GM12878 (cell line): ENCODE data around the gene DNTT. TPM values are rescaled to one million over a fixed set of nuclear protein-coding genes. Genes with fewer than 3 reads are reported as not detected.

Experiments
- ATAC-seq: fragments of 200-7000 bp; cut with Tn5 transposase; 3 replicates; pipeline ENCODE4 v1.9.1; 2020; ENCODE audit warnings: mild to moderate bottlenecking, moderate library complexity
- BruUV-seq: library from RNA; stranded (reverse); fragments of 400-500 nt; replicated peaks from 2 replicates; lab custom pipeline; 2021; lab: Mats Ljungman, UMichigan
- CTCF ChIA-PET: fragments of 300-600 bp; sonication (Branson Sonifier 250); formaldehyde crosslinking; extraction: SDS; loops from one replicate; lab custom pipeline; 2021; ENCODE audit warnings: inconsistent platforms; lab: Yijun Ruan, JAX
- POLR2A ChIA-PET: fragments of 350-600 bp; formaldehyde crosslinking; extraction: SDS; loops from one replicate; lab custom pipeline; 2021; ENCODE audit warnings: inconsistent platforms; lab: Charles Lee
- RAD21 ChIA-PET: fragments of 300-600 bp; sonication (Branson Sonifier 250); formaldehyde crosslinking; loops from one replicate; lab custom pipeline; 2023; ENCODE audit warnings: antibody characterized with exemption; ENCODE audit not compliant: unreplicated experiment; lab: Charles Lee
- SMC1A ChIA-PET: fragments of 300-600 bp; sonication (Branson Sonifier 250); formaldehyde crosslinking; loops from one replicate; lab custom pipeline; 2023; ENCODE audit not compliant: unreplicated experiment, uncharacterized antibody; lab: Charles Lee
- DNase-seq: peaks from one replicate; pipeline ENCODE4 v3.0.0-alpha.2; 2011; ENCODE audit warnings: low read depth, low spot score
- FAIRE-seq: peaks from 3 replicates; lab custom pipeline; 2011; peaks lifted over from hg19 to GRCh38; lab: Jason Lieb, UNC
- H2AFZ ChIP-seq: 2 replicates; pipeline ENCODE4 v1.6.0; 2011; ENCODE audit warnings: low read depth, low read length, control low read depth; ENCODE audit not compliant: control insufficient read depth
- H3K27ac ChIP-seq: 2 replicates; pipeline ENCODE4 v1.5.1; 2011; ENCODE audit warnings: control low read depth; ENCODE audit not compliant: control insufficient read depth, insufficient read depth
- H3K27me3 ChIP-seq, 2 experiments: replicated peaks in 1 of 2; 2 replicates each; pipeline versions ENCODE4 v1.6.0 to v1.6.1; 2011; ENCODE audit warnings: low read length in 1 of 2; ENCODE audit not compliant: control insufficient read depth in 2 of 2, insufficient read depth in 2 of 2
- H3K36me3 ChIP-seq, 2 experiments: 2 replicates each; pipeline ENCODE4 v1.5.1; 2011; ENCODE audit warnings: low read length in 1 of 2; ENCODE audit not compliant: control insufficient read depth in 2 of 2, insufficient read depth in 2 of 2
- H3K4me1 ChIP-seq: 2 replicates; pipeline ENCODE4 v1.6.1; 2011; ENCODE audit warnings: mild to moderate bottlenecking, low read length, moderate library complexity, mixed read lengths; ENCODE audit not compliant: control insufficient read depth, insufficient read depth
- H3K4me2 ChIP-seq: 2 replicates; pipeline ENCODE4 v1.6.0; 2011; ENCODE audit warnings: control low read depth; ENCODE audit not compliant: control insufficient read depth, insufficient read depth
- H3K4me3 ChIP-seq: fragments of 200-600 bp; sonication (generic); 2 replicates; pipeline ENCODE4 v1.5.1; 2016
- H3K79me2 ChIP-seq: 2 replicates; pipeline ENCODE4 v1.6.0; 2011; ENCODE audit warnings: low read length; ENCODE audit not compliant: control insufficient read depth, insufficient read depth
- H3K9ac ChIP-seq: 2 replicates; pipeline ENCODE4 v1.8.0; 2011; ENCODE audit warnings: low read length, control low read depth, mixed read lengths; ENCODE audit not compliant: control insufficient read depth, insufficient read depth
- H3K9me3 ChIP-seq: replicated peaks from 3 replicates; pipeline ENCODE4 v1.5.1; 2011; ENCODE audit warnings: mild to moderate bottlenecking, low read length; ENCODE audit not compliant: control insufficient read depth, insufficient read depth
- H4K20me1 ChIP-seq: 2 replicates; pipeline ENCODE4 v1.6.0; 2011; ENCODE audit not compliant: control insufficient read depth, insufficient read depth
- ASH2L ChIP-seq: fragments of 300-600, 200-600 bp; sonication (generic); IDR thresholded peaks from 2 replicates; pipeline ENCODE4 v1.6.1; 2017; ENCODE audit warnings: low read depth, mild to moderate bottlenecking, borderline replicate concordance
- CEBPB ChIP-seq, 2 experiments: fragments of 150-350 bp in 1 of 2; IDR thresholded peaks; 2 replicates each; pipeline ENCODE4 v1.6.1; 2012 to 2014; ENCODE audit warnings: low read depth in 2 of 2, low read length in 2 of 2, borderline replicate concordance in 1 of 2, inconsistent platforms in 1 of 2
- ESRRA ChIP-seq: IDR thresholded peaks from 2 replicates; pipeline ENCODE4 v1.6.1; 2012; ENCODE audit warnings: mild to moderate bottlenecking, low read length, improper control_type of control experiment
- IRF4 ChIP-seq: IDR thresholded peaks from 2 replicates; pipeline ENCODE4 v1.6.1; 2011; ENCODE audit warnings: low read depth, low read length
- NFIC ChIP-seq: IDR thresholded peaks from 2 replicates; pipeline ENCODE4 v1.6.1; 2012; ENCODE audit warnings: low read depth, mild to moderate bottlenecking, inconsistent platforms, low read length, moderate library complexity
- POLR2A ChIP-seq: IDR thresholded peaks from 2 replicates; pipeline ENCODE4 v1.6.1; 2011; ENCODE audit warnings: low read depth, mild to moderate bottlenecking, low read length
- POLR2AphosphoS5 ChIP-seq: IDR thresholded peaks from 2 replicates; pipeline ENCODE4 v1.6.1; 2011; ENCODE audit warnings: mild to moderate bottlenecking, low read length, inconsistent platforms
- SUZ12 ChIP-seq: fragments of 200-600 bp; sonication (generic); IDR thresholded peaks from one replicate; pipeline ENCODE4 v1.6.1; 2018; ENCODE audit warnings: antibody characterized with exemption, mild to moderate bottlenecking; ENCODE audit not compliant: unreplicated experiment
- TCF12 ChIP-seq: IDR thresholded peaks from 2 replicates; pipeline ENCODE4 v1.6.1; 2011; ENCODE audit warnings: low read depth, mild to moderate bottlenecking, low read length
- ZNF384 ChIP-seq: IDR thresholded peaks from 2 replicates; pipeline ENCODE4 v1.6.1; 2012; ENCODE audit warnings: low read depth, mild to moderate bottlenecking, low read length, improper control_type of control experiment, borderline replicate concordance
- WGBS: methylation state at CpG from one replicate; pipeline ENCODE4 v1.1.6; 2016; ENCODE audit warnings: low lambda C conversion rate; ENCODE audit not compliant: insufficient replicate concordance, insufficient coverage; ENCODE audit errors: missing lambda C conversion rate; 5-methylcytosine and 5-hydroxymethylcytosine counted together
- in situ Hi-C: fragments of 300-500 bp; cut with MboI; formaldehyde crosslinking; loops from 9 replicates; pipeline ENCODE4 v1.14.3; 2018; ENCODE audit warnings: mixed read lengths
- intact Hi-C: fragments of 100-400 bp; cut with micrococcal nuclease; formaldehyde crosslinking; loops from one replicate; pipeline ENCODE4 v1.14.2; 2022; ENCODE audit not compliant: unreplicated experiment
- polyA plus RNA-seq, 11 experiments: library from polyadenylated mRNA; depleted of rRNA in 4 of 11; unstranded in 6 of 11; stranded (reverse) in 5 of 11; fragments of >200 nt; fragmentation: Nextera tagmentation in 4 of 11; fragmentation: Illumina TruSeq in 1 of 11; extraction: Ambion mirVana in 4 of 11; extraction: Trizol in 1 of 11; gene quantifications; 1 replicate in 1 of 11; 2 replicates in 10 of 11; pipeline versions ENCODE4 v1.2.1 to v1.2.3, GENCODE V29; 2011 to 2016; ENCODE audit warnings: inconsistent platforms in 2 of 11, missing spikeins in 2 of 11, low read depth in 1 of 11
- total RNA-seq, 4 experiments: library from RNA; depleted of rRNA in 3 of 4; stranded (reverse); fragments of >200 nt in 3 of 4; fragmentation: Illumina TruSeq in 1 of 4; extraction: Trizol in 1 of 4; gene quantifications; 2 replicates each; pipeline versions ENCODE4 v1.2.1 to v1.2.3, GENCODE V29; 2013 to 2021
- TF ChIP-seq, protein P1 (sequence below): fragments of 450-650 bp; IDR thresholded peaks from 2 replicates; pipeline ENCODE4 v1.6.1; 2018; ENCODE audit warnings: borderline replicate concordance, mild to moderate bottlenecking; ENCODE audit not compliant: partially characterized antibody

DNTT gene
- total and polyA plus RNA-seq, 10 of the 15 experiments (the other 5 are each of a cell fraction or from before 2014, with no cell fraction given), result 0.06 to 0.13 (median 0.09) TPM; not detected in 5

DNA sequence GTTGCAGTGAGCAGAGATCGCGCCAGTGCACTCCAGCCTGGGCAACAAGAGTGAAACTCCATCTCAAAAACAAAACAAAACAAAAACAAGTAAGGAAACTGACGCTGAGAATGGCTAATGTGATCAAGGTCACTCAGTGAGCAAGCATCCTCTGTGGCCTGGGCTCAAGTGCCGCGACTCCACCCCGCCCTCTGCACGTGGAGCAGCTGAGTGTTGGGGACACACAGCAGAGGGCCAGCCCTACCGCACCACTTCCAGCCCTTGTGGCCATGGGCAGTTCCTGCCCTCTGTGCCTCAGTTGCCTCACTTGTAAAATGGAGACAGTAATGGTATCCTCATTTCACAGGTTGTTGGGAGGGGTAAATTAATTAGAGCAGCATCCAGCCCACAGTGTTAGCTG, 75.5 kb downstream of the DNTT start:
- H3K27me3 ChIP-seq, result no peaks in the 10 kb centered on the region; a peak in 1 of 4 replicates
- ChIA-PET POLR2A (no interaction called here), CTCF (interaction anchor here (0.8 to 1.0 kb wide), 3 partner anchors 9 to 363 kb away, joined by 3 to 4 read pairs (median 4); no protein-coding TSS in a partner anchor), SMC1A (no interaction called here), RAD21 (no interaction called here)
- intact Hi-C loops (loop anchor here (5.0 kb wide), 1 partner anchor 648 kb away; no protein-coding TSS in a partner anchor), in situ Hi-C loops (no loop called here)
- 65% methylated on average over 8 of the region's 8 CpGs for WGBS
- no peaks in the 10 kb centered on the region for H3K9me3 ChIP-seq
- TF ChIP-seq NFIC (no peak), TCF12 (no peak), ASH2L (no peak), SUZ12 (no peak), POLR2A (no peak), ZNF384 (no peak), ESRRA (no peak), CEBPB (IDR thresholded peaks at IDR 0.05; ENCODE audit: borderline replicate concordance in 1 of 2, low read depth in 2 of 2, low read length in 2 of 2) (no peak), POLR2AphosphoS5 (no peak), IRF4 (no peak)
- TF ChIP-seq, protein P1, sequence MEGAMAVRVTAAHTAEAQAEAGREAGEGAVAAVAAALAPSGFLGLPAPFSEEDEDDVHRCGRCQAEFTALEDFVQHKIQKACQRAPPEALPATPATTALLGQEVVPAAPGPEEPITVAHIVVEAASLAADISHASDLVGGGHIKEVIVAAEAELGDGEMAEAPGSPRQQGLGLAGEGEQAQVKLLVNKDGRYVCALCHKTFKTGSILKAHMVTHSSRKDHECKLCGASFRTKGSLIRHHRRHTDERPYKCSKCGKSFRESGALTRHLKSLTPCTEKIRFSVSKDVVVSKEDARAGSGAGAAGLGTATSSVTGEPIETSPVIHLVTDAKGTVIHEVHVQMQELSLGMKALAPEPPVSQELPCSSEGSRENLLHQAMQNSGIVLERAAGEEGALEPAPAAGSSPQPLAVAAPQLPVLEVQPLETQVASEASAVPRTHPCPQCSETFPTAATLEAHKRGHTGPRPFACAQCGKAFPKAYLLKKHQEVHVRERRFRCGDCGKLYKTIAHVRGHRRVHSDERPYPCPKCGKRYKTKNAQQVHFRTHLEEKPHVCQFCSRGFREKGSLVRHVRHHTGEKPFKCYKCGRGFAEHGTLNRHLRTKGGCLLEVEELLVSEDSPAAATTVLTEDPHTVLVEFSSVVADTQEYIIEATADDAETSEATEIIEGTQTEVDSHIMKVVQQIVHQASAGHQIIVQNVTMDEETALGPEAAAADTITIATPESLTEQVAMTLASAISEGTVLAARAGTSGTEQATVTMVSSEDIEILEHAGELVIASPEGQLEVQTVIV, result no peak
- no peaks in the 10 kb centered on the region for H3K79me2 ChIP-seq
- no peak overlapping the region for H3K4me3 ChIP-seq
- no peak overlapping the region for H3K27ac ChIP-seq
- ATAC-seq (no peak), DNase-seq (no peak), FAIRE-seq (no peak)
- no TSS peak for BruUV-seq
- no peak overlapping the region for H3K4me2 ChIP-seq
- H3K36me3 ChIP-seq, result no peaks in the 10 kb centered on the region
- no peaks in the 10 kb centered on the region for H4K20me1 ChIP-seq
- no peak overlapping the region for H3K9ac ChIP-seq
- H3K4me1 ChIP-seq, result peaks cover 8% of the 10 kb centered on the region
- no peak overlapping the region for H2AFZ ChIP-seq
